Inflammatory macrophage (primary cell): Measurements from ENCODE around the gene TUB.
A peak's percentile ranks its signal among the peaks of the same experiment; 100 is the strongest.

Source experiments
- DNase-seq, 2 donors: peaks; one replicate each; pipeline ENCODE4 v3.0.0-alpha.2; 2020 to 2022

TUB gene

DNA sequence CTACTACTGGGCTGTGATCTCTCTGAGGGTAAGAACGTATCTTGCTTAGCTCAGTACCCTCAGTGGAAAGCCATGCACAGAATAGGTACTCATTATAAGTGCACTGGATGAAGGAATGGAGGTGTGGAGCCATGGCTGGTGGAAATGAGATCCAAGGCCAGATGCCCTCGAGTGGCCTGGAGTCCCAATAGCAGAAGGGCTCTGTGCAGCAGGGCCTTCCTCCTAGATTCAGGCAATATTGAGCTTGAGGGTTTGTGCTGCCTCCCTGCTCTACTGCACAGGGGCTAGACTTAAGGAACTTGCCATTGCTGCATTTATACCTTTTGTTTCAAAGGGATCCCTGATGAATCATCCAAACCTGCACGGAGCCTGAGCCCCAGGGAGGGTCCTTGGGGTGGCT, 33.6 kb upstream of the TUB start:
- DNase-seq = no peak

DNA sequence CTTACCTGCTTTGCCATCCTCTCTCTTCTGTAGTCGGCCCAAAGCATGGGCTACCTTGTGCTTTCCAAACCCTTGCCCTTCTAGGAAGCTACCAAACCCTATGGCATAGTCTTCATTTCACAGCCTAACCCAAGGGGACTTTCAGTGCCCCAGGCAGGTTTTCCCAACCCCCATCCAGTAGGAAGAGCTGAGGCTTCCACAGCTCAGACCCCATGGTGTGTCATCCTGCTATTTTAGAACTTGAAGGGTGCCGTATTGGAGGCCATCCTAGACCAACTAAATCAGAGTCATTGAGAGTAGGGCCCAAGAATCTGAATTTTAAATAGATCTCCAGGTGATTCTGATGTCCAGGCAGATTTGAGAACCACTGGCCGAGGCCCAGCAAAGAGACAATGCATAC, 31.9 kb upstream of the TUB start:
- no peak for DNase-seq

DNA sequence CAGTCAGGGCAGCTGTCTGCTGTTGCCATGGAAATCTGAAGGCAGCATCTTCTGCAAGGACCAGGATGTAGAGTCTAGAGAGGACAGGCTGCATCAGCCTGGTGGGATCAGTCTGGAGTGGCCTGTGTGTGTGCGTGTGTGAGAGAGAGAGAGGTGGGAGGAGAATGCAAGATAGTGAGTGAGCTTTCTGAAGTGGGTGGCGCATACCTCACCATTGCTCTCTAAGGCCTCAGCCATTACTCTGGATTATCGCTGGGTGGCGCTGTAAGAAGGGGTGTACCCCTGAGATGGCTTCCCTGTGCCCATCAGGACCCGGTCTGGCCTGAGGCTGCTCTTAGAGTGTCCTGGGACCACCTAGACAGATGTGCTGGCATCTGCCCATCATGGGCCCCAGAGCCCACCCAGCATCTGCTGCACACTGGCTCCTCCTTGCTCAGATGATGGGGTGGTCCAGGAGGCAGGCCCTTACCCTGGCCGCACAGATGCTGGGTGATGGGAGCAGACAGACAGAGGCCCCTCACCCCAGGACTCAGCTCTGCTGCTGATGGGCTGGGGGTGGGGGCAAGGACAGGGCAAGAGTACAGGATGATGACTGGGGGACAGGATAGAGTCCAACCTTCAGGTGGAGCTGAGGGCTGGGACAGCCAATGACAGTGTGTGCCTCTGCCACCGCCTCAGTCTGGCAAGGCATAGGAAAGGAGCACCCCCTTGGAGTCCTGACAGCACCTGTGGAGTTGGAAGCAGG, 25.7 kb upstream of the TUB start:
- no peak for DNase-seq

DNA sequence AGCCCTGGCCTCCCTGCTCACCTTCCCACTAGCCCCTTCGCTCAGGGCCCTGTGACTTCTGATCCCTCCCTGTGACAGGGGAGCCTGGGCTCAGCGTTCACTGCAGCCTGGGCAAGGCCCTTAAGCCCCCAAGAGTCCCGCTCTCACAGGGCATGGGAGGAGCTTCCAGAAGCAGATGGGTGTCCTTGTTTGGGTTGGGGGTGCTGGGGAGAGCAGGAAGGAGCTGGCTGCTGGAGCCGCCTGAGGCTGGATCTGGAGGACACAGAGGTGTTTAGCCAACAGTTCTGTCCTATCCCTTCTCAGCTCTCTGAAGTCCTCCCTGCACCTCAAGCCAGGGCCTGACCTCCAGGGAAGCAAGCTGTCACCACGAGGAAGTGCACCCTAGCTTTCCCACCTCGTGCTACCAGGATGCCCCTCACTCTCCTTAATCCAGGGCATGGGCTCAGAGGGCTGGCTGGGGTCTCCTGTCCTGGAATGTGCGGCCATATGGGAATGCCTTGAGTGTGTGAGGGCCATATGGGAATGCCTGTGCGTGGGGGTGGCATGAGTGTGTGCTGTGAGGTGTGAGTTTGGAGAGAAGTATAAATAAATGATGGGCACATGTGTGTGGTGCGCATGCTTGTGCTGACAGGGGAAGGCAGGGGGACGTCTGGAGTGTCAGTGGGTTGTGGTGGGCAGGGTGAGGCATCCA, 25.0 kb upstream of the TUB start:
- no peak for DNase-seq

DNA sequence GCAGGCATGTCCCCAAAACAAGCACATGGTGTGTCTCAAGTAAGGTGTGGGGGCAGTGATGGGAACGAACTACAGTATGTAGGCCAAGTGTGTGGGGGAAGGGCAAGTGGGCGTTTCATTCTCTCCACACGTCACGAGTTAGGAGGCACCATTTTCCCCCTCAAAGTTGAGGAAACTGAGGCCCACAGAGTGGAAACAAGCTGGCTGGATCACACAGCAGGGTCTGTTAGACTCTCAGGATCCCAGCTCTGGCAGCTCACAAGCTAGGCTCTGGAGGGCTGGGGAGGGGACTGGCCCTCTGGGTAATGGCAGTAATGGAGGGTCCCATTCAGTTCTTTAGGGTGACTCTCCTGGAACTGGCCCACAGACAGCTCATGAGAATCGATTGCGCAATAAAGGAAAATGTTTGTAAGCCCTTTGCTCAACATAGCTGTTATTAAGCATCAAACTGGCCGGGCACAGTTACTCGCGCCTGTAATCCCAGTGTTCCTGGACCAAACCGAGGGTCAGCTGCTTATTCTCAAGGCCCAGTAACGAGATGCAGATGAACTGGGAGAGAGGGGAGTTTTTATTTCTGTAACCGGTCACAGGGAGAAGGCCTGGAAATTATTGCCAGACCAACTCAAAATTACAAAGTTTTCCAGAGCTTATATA, 24.1 kb upstream of the TUB start:
- peak in 1 of 2 donors; percentile 6 for DNase-seq

DNA sequence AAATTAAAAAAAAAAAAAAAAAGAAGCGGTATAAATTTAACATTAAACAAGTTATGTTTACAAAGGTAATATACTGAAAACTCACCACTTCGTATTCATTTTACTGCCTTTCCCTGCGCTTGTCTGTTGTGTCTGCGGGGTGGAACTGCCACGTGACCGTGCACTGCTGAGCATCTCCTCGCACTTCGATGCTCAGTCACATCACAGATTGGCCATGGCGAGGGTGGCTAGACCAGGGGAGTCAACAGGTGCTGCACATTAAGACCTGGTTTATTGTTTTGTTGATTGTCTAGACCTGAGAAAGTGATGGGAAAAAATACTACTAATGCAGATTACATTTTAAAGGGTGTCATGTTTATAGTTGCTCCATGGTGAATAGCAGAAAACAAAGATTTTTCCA, 22.8 kb upstream of the TUB start:
- DNase-seq = no peak

DNA sequence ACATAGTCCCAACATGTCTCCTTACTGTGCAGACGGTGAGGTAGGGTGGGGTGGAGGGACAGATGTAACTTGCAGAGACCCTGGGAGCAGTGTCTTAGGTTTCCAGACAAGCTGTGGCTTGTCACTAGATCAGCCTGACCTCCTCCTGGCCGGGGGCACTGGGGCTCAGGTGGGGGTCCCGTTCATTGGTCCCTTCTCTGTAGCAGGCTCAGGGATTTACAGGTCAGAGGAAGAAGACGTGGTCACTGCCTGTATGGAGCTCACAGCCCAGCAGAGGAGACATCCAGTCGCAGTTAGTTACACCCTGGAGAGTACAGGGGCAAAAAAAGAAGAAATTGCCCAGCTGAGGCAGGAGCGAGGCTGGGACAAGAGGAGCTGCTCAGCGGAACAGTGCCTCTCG, 22.0 kb upstream of the TUB start:
- DNase-seq = no peak

DNA sequence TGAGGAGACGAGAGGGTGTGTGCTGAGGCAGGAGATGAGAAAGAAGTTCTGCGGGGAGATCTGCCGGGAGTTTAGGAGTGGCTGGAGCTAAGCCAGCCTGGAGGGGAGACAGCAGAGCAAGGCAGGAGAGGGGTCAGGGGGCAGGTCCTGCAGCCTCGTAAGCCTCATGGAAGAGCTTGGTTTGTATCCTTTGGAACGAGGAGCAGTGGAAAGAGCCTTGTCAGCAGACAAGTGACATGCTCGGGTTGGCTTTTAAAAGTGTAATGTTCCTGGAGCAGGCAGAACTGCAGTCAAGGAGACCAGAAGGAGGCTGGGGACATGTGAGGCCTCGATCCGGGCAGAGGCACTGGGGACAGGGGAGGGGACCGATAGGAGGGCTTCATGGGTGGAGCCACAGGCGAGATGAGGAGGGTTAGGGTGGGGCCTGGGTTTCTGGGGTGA, 21.4 kb upstream of the TUB start:
- no peak for DNase-seq

DNA sequence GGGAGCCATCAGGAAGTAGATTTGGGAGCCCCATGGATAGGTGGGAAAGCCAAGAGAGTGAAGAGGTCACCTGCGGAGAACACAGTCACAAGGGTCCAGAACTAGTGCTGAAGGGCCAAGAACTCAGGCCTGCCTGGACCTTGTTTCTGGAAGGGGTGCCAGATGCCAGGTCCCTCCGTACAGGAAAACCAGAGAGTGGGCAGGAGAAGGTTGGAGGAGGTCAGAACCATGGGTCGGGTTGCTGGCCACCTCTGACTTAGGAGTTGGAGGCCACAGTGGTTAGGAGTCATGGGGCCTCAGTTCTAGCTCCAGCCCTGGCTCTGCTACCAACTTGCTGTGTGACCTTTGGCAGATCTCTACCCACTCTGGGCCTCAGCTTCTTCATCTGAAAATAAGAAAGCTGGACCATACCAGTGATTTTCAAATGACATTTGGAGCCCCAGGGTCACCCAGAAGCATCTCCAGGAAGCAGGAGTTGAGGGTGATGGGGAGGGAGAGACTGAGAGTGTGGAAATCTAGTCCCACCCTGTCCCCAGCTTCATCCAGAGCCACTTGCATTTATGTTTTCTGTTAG, 20.8 kb upstream of the TUB start:
- no peak for DNase-seq

DNA sequence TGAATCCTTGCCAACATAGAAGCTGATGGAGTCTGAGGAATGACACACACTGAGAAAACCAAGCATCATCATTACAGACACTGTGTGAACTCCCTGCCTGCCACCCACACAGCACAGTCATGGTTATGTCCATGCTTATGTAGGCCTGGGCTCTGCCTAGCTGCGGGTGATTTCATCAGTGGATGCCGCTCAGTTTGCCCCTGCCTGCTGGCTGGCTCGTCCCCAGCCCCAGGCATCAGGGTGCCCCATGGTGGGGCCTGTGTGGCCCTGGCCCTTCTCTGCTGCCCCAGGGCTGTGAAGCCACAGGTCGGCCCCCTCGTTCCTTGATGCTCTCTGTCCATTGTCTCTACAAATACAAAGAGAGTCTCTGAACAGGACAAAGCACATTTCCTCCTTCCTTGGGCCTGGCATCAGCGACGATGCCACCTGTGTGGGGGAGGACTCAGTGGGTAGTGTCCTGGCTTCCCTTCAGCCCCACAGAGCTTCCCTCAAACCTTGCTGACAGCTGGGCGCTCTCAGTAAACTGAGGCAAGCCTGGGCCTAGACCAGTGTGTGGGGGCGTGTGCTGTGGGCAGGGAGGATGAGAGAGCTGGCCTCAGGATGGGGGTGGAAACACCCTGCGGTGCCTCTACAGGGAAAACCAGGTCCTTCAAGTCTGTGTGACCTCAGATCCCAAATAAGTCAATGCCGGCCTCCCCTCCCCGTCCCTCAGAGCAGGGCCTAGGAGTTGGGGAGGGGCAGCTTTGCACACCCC, 20.0 kb upstream of the TUB start:
- no peak for DNase-seq

DNA sequence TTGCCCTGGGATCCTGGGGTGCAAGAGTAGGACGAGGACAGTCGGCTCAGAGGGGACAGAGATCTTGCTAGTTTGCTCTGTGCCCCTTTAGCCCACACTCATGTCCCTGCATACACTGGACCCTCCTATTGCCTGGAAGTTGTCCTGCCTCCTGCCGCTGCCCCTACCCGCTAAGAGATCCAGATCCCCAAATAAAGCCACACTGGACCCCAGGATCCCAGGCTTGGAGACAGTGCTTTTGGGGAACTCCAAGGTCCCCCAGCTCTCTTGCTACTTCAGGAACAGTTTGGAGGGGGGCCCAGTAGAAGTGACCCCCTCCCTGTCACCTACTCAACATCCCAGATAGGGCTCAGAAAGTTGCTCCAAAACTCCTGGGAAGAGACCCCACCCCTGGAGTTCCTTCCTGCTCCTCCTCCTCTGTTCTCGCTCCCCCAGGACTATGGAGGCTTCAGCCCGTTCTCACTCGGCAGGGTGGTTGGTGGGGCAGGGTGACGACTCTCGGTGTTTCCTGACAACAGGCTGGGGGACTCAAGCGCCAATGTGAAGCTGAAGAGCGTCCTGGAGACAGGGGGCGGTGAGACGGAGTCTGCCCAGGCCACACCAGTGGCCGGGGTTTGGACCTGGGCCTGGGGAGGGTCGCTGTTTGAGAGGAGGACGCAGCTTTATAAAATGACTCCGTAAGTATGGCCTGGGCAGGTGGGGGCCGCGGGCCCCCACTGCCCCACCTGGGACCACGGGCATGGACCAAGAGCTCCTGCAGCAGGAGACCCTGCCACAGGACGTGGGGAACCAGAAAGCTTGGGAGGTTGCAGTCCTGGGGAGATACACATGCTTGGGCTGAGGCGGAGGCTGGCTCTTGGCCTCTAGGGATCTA, 19.2 kb upstream of the TUB start:
- no peak for DNase-seq

DNA sequence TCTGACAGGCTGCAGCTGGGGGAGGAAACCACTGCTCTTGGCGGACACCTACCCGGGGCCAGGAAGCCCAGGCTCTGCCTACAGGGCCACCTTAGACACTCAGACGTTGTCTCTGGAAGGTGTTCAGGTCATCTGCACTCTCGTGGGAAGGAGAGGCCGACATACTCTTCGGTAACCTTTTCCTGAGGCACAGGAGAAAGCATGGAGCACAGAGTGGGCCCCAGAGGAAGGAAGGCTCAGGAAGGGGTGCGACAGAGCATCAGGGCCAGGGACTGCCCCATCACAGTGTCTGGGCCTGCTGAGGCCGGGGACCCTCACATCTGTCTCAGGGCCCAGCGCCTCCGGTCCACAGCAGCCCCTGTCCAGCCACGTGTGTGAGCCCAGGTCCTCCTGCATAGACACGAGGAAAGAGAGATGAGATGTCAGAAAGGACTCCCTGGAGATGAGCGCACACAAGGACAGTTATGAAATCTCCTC, 18.2 kb upstream of the TUB start:
- DNase-seq = no peak

DNA sequence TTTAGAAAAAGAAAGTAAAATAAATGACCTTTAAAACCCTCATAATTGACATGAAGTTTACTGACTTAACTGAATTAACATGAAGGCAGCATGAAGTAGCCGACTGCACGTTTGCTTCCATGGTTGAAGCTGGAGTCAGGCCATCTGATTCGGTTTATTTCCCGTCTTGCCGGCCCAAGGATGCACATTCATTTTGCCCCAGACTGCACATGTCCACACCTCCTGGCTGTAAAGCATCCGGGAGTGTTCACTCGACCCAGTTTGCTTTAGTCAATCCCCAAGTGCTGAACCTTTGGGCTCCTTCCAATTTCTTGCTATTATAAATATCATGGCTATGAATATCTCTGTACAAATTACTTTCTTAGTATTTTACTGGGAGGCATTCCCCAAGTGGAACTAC, 17.7 kb upstream of the TUB start:
- no peak for DNase-seq

DNA sequence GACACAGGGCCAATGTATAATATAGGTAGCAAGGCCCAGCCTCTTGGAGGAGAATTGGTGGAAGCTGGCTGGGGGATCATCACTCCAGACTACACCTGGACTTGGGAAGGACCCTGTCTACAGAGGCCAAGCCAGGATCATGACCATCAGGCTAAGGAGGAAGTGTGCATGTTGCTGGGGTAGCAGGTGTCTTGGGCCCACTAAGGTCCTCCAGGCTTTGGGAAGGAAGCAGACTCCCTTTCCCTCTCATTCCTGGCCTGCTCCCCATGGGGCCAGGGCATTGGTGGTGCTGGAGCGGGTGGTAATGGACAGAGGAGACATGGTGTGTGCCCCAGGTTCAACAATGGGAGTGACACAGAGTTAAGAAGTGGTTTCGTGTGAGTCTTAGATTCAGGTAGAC, 16.0 kb upstream of the TUB start:
- no peak for DNase-seq

DNA sequence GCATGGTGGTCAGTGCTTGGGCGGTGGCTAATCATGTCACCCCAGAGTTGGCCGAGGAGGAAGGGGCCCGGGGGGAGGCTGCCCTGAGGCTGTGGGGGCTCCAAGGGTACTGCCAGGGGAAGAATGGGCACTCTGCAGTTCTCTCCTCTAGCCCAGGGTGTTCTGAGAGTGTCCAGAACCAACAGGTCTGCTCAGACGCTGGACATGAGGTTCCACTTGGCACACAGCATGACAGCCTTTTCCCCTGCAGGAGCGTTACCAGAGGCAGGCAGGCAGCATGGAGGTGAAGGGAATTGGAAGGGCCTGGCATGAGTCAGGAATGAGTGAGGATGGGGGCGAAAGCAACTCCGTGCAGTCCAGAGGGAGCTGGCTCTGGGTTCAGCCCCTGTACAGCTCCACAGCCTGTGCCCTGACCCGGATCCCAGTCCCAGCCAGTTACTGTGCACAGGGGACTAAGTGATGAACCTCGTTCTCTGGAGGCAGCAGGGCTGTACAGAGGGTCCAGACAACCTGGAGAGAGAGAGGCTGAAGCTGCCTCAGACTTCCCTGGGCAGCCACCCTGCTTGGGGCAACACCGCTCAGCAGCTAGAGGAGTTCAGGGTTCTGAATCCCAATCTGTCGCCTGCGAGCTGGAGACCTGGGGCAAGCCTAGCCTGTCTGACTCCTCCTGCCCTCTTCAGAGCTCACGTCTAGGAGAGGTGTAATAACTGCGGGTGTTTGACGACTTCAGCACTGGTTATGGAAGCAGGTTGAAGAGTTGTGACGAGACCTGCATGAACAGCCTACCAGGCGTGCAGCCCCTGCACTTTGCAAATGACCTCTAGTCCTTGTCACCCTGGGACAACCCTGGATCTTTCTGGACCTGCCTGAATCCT, 14.7 kb upstream of the TUB start:
- DNase-seq = no peak

DNA sequence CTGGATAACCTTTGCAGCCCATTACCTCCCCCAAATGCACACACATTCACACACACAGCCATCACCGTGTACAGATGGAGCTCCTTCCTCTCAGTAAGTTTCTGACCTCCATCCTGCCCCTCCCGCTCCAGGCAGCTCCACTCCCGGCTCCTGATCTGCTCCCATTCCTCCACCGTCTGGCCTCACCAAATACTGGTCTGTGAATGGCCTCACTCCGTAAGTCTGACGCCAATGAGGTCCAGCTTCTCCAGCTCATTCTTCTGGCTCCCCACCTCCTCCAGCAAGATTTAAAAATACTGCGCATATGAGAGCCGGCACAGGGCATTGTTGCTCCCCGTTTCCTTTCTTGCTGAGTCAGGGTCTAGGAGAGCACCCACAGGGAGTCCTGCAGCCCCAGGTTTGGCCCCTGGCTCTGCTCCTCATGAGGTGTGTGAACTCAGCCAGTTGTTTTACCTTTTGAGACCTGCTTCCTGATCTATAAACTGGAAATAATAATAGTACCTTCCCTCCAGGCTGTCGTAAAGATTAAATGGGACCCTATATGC, 14.0 kb upstream of the TUB start:
- DNase-seq = no peak

DNA sequence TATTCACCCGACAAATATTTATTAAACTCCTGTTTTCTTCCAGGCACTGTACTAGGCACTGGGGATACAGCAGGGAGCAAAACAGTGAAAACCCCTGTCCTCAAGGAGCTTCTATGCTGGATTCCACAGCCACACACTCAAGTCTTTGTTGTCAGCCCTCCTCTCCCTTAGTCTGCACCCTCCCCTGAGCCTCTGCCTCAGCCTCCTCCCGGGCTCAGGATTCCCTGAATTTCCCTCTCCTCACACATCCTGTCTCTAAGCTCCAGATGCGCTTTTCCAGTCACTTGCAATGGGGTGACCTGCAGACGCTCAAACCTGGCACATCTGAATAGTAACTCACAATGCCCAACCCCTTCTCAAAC, 13.5 kb upstream of the TUB start:
- DNase-seq = no peak

DNA sequence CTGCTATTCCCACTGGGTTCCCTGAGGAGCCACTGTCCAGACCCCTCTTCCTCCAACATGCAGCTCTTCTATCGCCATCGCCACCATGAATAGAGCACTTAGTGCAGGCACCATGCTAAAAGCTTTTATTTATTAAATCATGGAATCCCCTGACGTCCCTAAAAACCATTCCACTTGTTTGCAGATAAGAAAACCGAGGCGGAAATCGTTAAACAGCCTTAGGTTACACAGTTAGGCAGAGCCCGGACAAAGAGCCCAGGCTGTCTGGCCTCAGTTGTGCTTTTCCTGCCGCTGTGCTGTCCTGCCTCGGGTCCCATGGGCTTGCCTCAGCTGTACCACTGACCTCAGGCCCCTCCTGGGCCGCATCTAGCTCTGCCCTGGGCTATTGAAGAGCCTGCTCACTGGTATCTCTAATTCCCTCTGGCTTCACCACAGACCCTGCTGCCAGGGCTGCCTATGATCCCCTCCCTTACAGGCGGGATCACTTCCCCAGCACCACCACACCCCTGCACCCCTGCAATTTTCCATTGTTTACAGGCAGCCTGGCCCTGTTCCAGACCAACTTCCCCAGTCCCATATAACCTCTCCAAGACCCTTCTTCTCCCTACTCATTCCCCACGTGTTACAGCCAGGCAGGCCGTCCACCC, 13.0 kb upstream of the TUB start:
- no peak for DNase-seq

DNA sequence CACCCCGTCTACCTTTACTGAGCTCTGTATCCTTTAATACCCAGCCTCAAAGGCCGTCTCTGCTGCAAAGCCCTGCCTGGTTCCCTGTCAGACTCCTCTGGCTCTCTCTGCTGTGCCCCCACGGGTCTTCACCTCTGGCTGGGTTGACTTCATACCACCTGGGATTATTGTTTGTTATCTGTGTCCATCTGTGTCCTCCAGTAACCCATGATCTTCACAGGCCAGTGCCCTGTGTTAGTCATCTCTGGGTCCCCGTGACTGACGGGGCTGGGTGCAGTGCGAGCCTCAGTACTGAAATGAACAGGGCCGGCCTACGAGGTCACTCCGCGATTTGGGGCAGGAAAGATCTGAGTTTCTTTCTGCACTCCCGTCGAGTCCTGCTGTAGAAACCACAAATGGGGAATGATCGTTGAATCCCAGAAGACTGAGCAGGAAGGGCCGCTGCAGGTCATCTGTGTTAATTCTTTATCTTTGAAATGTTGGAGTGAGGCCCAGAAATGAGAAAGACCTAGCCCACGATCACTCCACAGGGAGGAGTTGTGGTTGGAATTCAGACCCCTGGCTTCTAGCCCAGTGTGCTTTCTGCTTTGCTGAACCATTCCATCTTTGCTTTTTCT, 12.3 kb upstream of the TUB start:
- DNase-seq = no peak
